Neural cell (in vitro differentiated cells): ENCODE data around the gene HOXB6. TPM values are rescaled to one million over a fixed set of nuclear protein-coding genes. Genes with fewer than 3 reads are reported as not detected.

ENCODE experiments used
- H2AFZ ChIP-seq: fragments of 200-600, 300-800 bp; sonication (generic), shearing (Covaris generic); 2 replicates; pipeline ENCODE4 v1.6.0; 2014; ENCODE audit warnings: low read depth, mild to moderate bottlenecking, antibody characterized with exemption, low read length, moderate library complexity
- H3F3A ChIP-seq: fragments of 200-600 bp; shearing (Covaris generic); 2 replicates; pipeline ENCODE4 v1.6.1; 2016; ENCODE audit warnings: mild to moderate bottlenecking, moderate library complexity, mixed read lengths, antibody characterized with exemption, low read length; ENCODE audit not compliant: insufficient read depth, poor library complexity, severe bottlenecking
- H3K27ac ChIP-seq: fragments of 200-600, 300-800 bp; sonication (generic), shearing (Covaris generic); 2 replicates; pipeline ENCODE4 v1.5.1; 2014; ENCODE audit warnings: mild to moderate bottlenecking, low read length, moderate library complexity
- H3K27me3 ChIP-seq: fragments of 300-800, 200-600 bp; sonication (generic), shearing (Covaris generic); 2 replicates; pipeline ENCODE4 v1.6.0; 2014; ENCODE audit warnings: mild to moderate bottlenecking, low read depth, low read length, moderate library complexity; ENCODE audit not compliant: insufficient read depth
- H3K36me3 ChIP-seq: fragments of 300-800, 200-600 bp; sonication (generic), shearing (Covaris generic); 2 replicates; pipeline ENCODE4 v1.5.1; 2014; ENCODE audit warnings: mild to moderate bottlenecking, antibody characterized with exemption, low read length, moderate library complexity; ENCODE audit not compliant: insufficient read depth
- H3K4me2 ChIP-seq: fragments of 300-800, 200-600 bp; sonication (generic), shearing (Covaris generic); 2 replicates; pipeline ENCODE4 v1.6.0; 2014; ENCODE audit warnings: mild to moderate bottlenecking, low read length
- H3K4me3 ChIP-seq: fragments of 300-800, 200-600 bp; sonication (generic), shearing (Covaris generic); 2 replicates; pipeline ENCODE4 v1.5.1; 2014; ENCODE audit warnings: mild to moderate bottlenecking, low read length, moderate library complexity
- H3K79me2 ChIP-seq: fragments of 200-600 bp; shearing (Covaris generic); replicated peaks from 2 replicates; pipeline ENCODE4 v1.6.0; 2014; ENCODE audit warnings: mild to moderate bottlenecking, low read length, moderate library complexity; ENCODE audit not compliant: insufficient read depth
- H3K9ac ChIP-seq: fragments of 300-800, 200-600 bp; sonication (generic), shearing (Covaris generic); 2 replicates; pipeline ENCODE4 v1.6.1; 2016; ENCODE audit warnings: mild to moderate bottlenecking, low read length, mixed read lengths
- H3K9me2 ChIP-seq: fragments of 200-600 bp; shearing (Covaris generic); 2 replicates; pipeline ENCODE4 v1.6.1; 2016; ENCODE audit warnings: mild to moderate bottlenecking, low read length, mixed read lengths; ENCODE audit not compliant: insufficient read depth
- H3K9me3 ChIP-seq: fragments of 200-600, 300-800 bp; sonication (generic), shearing (Covaris generic); 2 replicates; pipeline ENCODE4 v1.6.1; 2016; ENCODE audit warnings: mild to moderate bottlenecking, mixed run types, low read length, moderate library complexity, mixed read lengths
- H4K20me1 ChIP-seq: fragments of 200-600 bp; shearing (Covaris generic); 2 replicates; pipeline ENCODE4 v1.6.1; 2016; ENCODE audit warnings: mild to moderate bottlenecking, mixed run types; ENCODE audit not compliant: insufficient read depth
- CTCF ChIP-seq: fragments of 450-650 bp; IDR thresholded peaks from 2 replicates; pipeline ENCODE4 v1.5.1; 2014; ENCODE audit warnings: antibody characterized with exemption, mild to moderate bottlenecking, moderate library complexity; ENCODE audit not compliant: poor library complexity, severe bottlenecking
- EP300 ChIP-seq: fragments of 450-650 bp; conservative IDR thresholded peaks from 2 replicates; pipeline ENCODE4 v1.6.1; 2014; ENCODE audit warnings: antibody characterized with exemption, mild to moderate bottlenecking, moderate library complexity; ENCODE audit not compliant: poor library complexity, severe bottlenecking
- EZH2 ChIP-seq: fragments of 200-600, 300-800 bp; shearing (Covaris generic), sonication (generic); IDR thresholded peaks from 2 replicates; pipeline ENCODE4 v1.6.1; 2014; ENCODE audit warnings: antibody characterized with exemption, low read length, borderline replicate concordance, mild to moderate bottlenecking; ENCODE audit not compliant: insufficient read depth, poor library complexity, severe bottlenecking
- MXI1 ChIP-seq: fragments of 450-650 bp; conservative IDR thresholded peaks from 2 replicates; pipeline ENCODE4 v1.6.1; 2014; ENCODE audit warnings: antibody characterized with exemption, mild to moderate bottlenecking; ENCODE audit not compliant: poor library complexity, severe bottlenecking
- POLR2AphosphoS5 ChIP-seq: IDR thresholded peaks from 2 replicates; pipeline ENCODE4 v1.6.1; 2012
- RAD21 ChIP-seq: fragments of 450-650 bp; conservative IDR thresholded peaks from 2 replicates; pipeline ENCODE4 v1.6.1; 2014; ENCODE audit warnings: antibody characterized with exemption, mild to moderate bottlenecking, moderate library complexity
- REST ChIP-seq: IDR thresholded peaks from 2 replicates; pipeline ENCODE4 v1.6.1; 2012; ENCODE audit warnings: borderline replicate concordance
- SMC3 ChIP-seq: fragments of 450-650 bp; conservative IDR thresholded peaks from 2 replicates; pipeline ENCODE4 v1.6.1; 2014; ENCODE audit warnings: antibody characterized with exemption, mild to moderate bottlenecking, moderate library complexity; ENCODE audit not compliant: poor library complexity
- TAF1 ChIP-seq: IDR thresholded peaks from 2 replicates; pipeline ENCODE4 v1.6.1; 2012; ENCODE audit warnings: low read depth
- polyA plus RNA-seq: library from polyadenylated mRNA; depleted of rRNA; stranded (reverse); fragments of >200 nt; gene quantifications from 2 replicates; pipeline ENCODE4 v1.2.3, GENCODE V29; 2014

HOXB6 gene
- polyA plus RNA-seq, 1 donor from 2014 or later: not detected

- H4K20me1 ChIP-seq: no peaks in the 10 kb centered on the region
These were observed 24.0 kb upstream of the HOXB6 start for GRCh38 chr17:48628649-48629410.

GRCh38 chr17:48627623-48628521 is 23.1 kb upstream of the HOXB6 start:
- Histone ChIP-seq H3F3A (no peaks in the 10 kb centered on the region), H3K36me3 (no peaks in the 10 kb centered on the region), H3K27ac (no peak overlapping the region), H4K20me1 (no peaks in the 10 kb centered on the region), H3K27me3 (peaks cover 100% of the 10 kb centered on the region), H3K79me2 (no peaks in the 10 kb centered on the region), H3K4me3 (no peak overlapping the region), H3K9me2 (no peaks in the 10 kb centered on the region), H3K9me3 (peaks cover 4% of the 10 kb centered on the region), H3K9ac (no peak overlapping the region), H3K4me2 (no peak overlapping the region), H2AFZ (no peak overlapping the region)
- TF ChIP-seq TAF1 (no peak), RAD21 (no peak), MXI1 (no peak), REST (no peak), CTCF (no peak), SMC3 (no peak), EZH2 (no peak), POLR2AphosphoS5 (no peak), EP300 (no peak)

More at GRCh38 chr17:48628649-48629410, 24.0 kb upstream of the HOXB6 start:
- Histone ChIP-seq H3K4me2 (no peak overlapping the region), H3K27ac (no peak overlapping the region), H3K4me3 (no peak overlapping the region), H3K36me3 (no peaks in the 10 kb centered on the region), H3F3A (no peaks in the 10 kb centered on the region), H3K27me3 (peaks cover 100% of the 10 kb centered on the region), H2AFZ (no peak overlapping the region), H3K9ac (no peak overlapping the region), H3K9me3 (no peaks in the 10 kb centered on the region), H3K9me2 (no peaks in the 10 kb centered on the region), H3K79me2 (no peaks in the 10 kb centered on the region)
- no peak for TF ChIP-seq EP300
- no peak for TF ChIP-seq MXI1
- no peak for TF ChIP-seq SMC3
- no peak for TF ChIP-seq EZH2
